RPMI7951 (cell line): ENCODE results near the gene HIGD1C. TPM values are rescaled to one million over a fixed set of nuclear protein-coding genes. Genes with fewer than 3 reads are reported as not detected.
"Not testable (repeated sequence)": the region's sequence is repeated elsewhere in the genome, so short reads cannot be mapped to it uniquely, and the experiment has no call there.

Experiments
- DNase-seq: peaks from one replicate; pipeline ENCODE4 v3.0.0-alpha.2; 2012; ENCODE audit warnings: low read depth
- total RNA-seq: library from RNA; depleted of rRNA; stranded (reverse); fragments of >200 nt; shearing (Covaris generic); gene quantifications from 2 replicates; pipeline ENCODE4 v1.2.3, GENCODE V29; 2014

HIGD1C gene
- total RNA-seq, 1 experiment from 2014 or later, result not detected

- no peak for DNase-seq
Measured at GRCh38 chr12:50984586-50985298, 32.4 kb downstream of the HIGD1C start.

- peak; percentile 24 for DNase-seq
Measured at GRCh38 chr12:50985322-50985721, 33.0 kb downstream of the HIGD1C start.

GRCh38 chr12:50986966-50987737 lies 34.8 kb downstream of the HIGD1C start:
- DNase-seq, result peak; percentile 39

GRCh38 chr12:50988051-50988450 lies 35.7 kb downstream of the HIGD1C start:
- no peak for DNase-seq

GRCh38 chr12:50988871-50989270 lies 36.5 kb downstream of the HIGD1C start:
- DNase-seq, result no peak

- no peak for DNase-seq
Measured at GRCh38 chr12:50990147-50990727, 37.9 kb downstream of the HIGD1C start.

GRCh38 chr12:50990791-50991190 lies 38.4 kb downstream of the HIGD1C start:
- DNase-seq, result no peak

GRCh38 chr12:50991291-50991690 lies 38.9 kb downstream of the HIGD1C start:
- DNase-seq, result no peak

- no peak for DNase-seq
Measured at GRCh38 chr12:50992819-50993218, 40.5 kb downstream of the HIGD1C start.

- no peak for DNase-seq
Measured at GRCh38 chr12:50999093-50999492, 46.7 kb downstream of the HIGD1C start.

GRCh38 chr12:51000245-51000644 lies 47.9 kb downstream of the HIGD1C start:
- DNase-seq, result peak; percentile 37

GRCh38 chr12:51001799-51002198 lies 49.5 kb downstream of the HIGD1C start:
- no peak for DNase-seq

GRCh38 chr12:51004504-51004903 lies 52.2 kb downstream of the HIGD1C start:
- DNase-seq, result no peak

- DNase-seq, result no peak
Measured at GRCh38 chr12:51005030-51005429, 52.7 kb downstream of the HIGD1C start.

GRCh38 chr12:51005671-51006070 lies 53.3 kb downstream of the HIGD1C start:
- DNase-seq, result no peak

- DNase-seq, result no peak
Measured at GRCh38 chr12:51008329-51009055, 56.1 kb downstream of the HIGD1C start.

- peak; percentile 51 for DNase-seq
Measured at GRCh38 chr12:51009056-51009440, 56.7 kb downstream of the HIGD1C start.

GRCh38 chr12:51011955-51012354 lies 59.6 kb downstream of the HIGD1C start:
- DNase-seq, result no peak

- DNase-seq, result no peak
Measured at GRCh38 chr12:51012570-51013236, 60.4 kb downstream of the HIGD1C start.

GRCh38 chr12:51013441-51013840 lies 61.1 kb downstream of the HIGD1C start:
- DNase-seq, result peak; percentile 55

- not testable (repeated sequence) for DNase-seq
Measured at GRCh38 chr12:51014467-51014866, 62.1 kb downstream of the HIGD1C start.

GRCh38 chr12:51017452-51017851 lies 65.1 kb downstream of the HIGD1C start:
- DNase-seq, result no peak
